ENCODE data around the gene OMP. TPM values are rescaled to one million over a fixed set of nuclear protein-coding genes. Genes with fewer than 3 reads are reported as not detected.

OMP gene
- total RNA-seq, 1 donor from 2014 or later, result 1.3 TPM

- Mint-ChIP-seq H3K27me3 (ENCODE audit: low read depth, unreplicated experiment) (no peaks in the 10 kb centered on the region), H3K27ac (ENCODE audit: unreplicated experiment) (no peak overlapping the region), H3K4me1 (ENCODE audit: low read depth, unreplicated experiment) (no peaks in the 10 kb centered on the region), H3K4me3 (ENCODE audit: unreplicated experiment) (no peak overlapping the region), H3K9me3 (ENCODE audit: unreplicated experiment) (no peaks in the 10 kb centered on the region), H3K36me3 (ENCODE audit: low read depth, unreplicated experiment) (peaks cover 2% of the 10 kb centered on the region)
- peak overlapping the region; percentile 23 for H2AFZ ChIP-seq (ENCODE audit: low read depth, low read length)
- no peaks in the 10 kb centered on the region for H3K36me3 ChIP-seq (ENCODE audit: insufficient read depth, low read length)
- peaks cover 4% of the 10 kb centered on the region for H3K79me2 ChIP-seq (ENCODE audit: insufficient read depth, low read length)
- no peak overlapping the region for H3K9ac ChIP-seq (ENCODE audit: low read length)
- H3K4me3 ChIP-seq (ENCODE audit: insufficient read depth, low read depth, low read length), result no peak overlapping the region
- TF ChIP-seq, protein P1, sequence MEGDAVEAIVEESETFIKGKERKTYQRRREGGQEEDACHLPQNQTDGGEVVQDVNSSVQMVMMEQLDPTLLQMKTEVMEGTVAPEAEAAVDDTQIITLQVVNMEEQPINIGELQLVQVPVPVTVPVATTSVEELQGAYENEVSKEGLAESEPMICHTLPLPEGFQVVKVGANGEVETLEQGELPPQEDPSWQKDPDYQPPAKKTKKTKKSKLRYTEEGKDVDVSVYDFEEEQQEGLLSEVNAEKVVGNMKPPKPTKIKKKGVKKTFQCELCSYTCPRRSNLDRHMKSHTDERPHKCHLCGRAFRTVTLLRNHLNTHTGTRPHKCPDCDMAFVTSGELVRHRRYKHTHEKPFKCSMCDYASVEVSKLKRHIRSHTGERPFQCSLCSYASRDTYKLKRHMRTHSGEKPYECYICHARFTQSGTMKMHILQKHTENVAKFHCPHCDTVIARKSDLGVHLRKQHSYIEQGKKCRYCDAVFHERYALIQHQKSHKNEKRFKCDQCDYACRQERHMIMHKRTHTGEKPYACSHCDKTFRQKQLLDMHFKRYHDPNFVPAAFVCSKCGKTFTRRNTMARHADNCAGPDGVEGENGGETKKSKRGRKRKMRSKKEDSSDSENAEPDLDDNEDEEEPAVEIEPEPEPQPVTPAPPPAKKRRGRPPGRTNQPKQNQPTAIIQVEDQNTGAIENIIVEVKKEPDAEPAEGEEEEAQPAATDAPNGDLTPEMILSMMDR (IDR thresholded peaks at IDR 0.05; ENCODE audit: insufficient read depth, low read depth, low read length), result no peak
- no peak for TF ChIP-seq EZH2 (IDR thresholded peaks at IDR 0.05; ENCODE audit: insufficient read depth, low read length)
- H4K20me1 ChIP-seq (ENCODE audit: insufficient read depth, low read length), result peaks cover 13% of the 10 kb centered on the region
- H3K4me1 ChIP-seq (ENCODE audit: insufficient read depth, low read length), result peaks cover 13% of the 10 kb centered on the region
- H3K27ac ChIP-seq (ENCODE audit: low read depth, low read length), result no peak overlapping the region
- DNase-seq (ENCODE audit: low read depth) (no peak), FAIRE-seq (no peak)
- H3K27me3 ChIP-seq (ENCODE audit: insufficient read depth, low read length), result no peaks in the 10 kb centered on the region
- no peaks in the 10 kb centered on the region for H3K9me3 ChIP-seq (ENCODE audit: insufficient read depth, low read depth, low read length)
- H3K4me2 ChIP-seq (ENCODE audit: low read length), result peak overlapping the region; percentile 0
These were observed 19.6 kb upstream of the OMP start for GRCh38 chr11:77082838-77083565.

DNA sequence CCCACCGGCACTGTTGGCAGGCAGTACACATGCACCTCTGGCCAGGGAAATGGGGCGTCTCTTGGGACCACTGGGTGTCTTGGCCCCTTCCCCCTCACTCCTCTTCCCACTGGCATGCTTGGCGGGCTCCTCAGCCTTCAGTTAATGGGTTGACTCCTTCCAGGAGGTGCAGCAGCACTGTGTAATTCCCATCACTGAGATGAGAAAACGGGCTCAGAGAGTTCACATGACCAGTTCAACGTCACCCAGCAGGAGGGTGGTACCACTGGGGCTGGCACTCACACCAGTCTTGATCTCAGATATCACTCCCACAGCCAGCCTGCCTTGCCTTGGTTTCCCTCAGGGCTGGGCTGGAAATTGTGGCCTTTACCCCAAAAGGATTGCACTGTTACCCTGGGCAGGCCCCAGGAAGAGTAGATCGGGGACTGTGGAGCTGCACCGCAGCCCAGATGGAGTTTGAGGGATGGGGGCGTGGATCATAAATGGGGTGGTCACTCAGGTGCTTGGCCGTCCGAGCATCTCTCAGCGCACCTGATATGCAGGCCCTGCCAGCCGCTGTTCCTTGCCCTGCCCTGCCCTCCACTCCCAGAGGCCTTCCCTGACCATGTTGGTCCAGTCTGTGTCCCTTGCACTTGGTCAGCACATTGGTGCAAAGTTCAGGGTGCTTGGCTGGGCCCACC is 18.9 kb upstream of the OMP start:
- Histone ChIP-seq H3K4me2 (ENCODE audit: low read length) (no peak overlapping the region), H3K9me3 (ENCODE audit: insufficient read depth, low read depth, low read length) (no peaks in the 10 kb centered on the region), H3K9ac (ENCODE audit: low read length) (no peak overlapping the region), H3K27ac (ENCODE audit: low read depth, low read length) (no peak overlapping the region), H3K27me3 (ENCODE audit: insufficient read depth, low read length) (no peaks in the 10 kb centered on the region), H2AFZ (ENCODE audit: low read depth, low read length) (no peak overlapping the region), H3K4me3 (ENCODE audit: insufficient read depth, low read depth, low read length) (no peak overlapping the region), H4K20me1 (ENCODE audit: insufficient read depth, low read length) (peaks cover 13% of the 10 kb centered on the region), H3K79me2 (ENCODE audit: insufficient read depth, low read length) (peaks cover 4% of the 10 kb centered on the region), H3K36me3 (ENCODE audit: insufficient read depth, low read length) (no peaks in the 10 kb centered on the region), H3K4me1 (ENCODE audit: insufficient read depth, low read length) (peaks cover 13% of the 10 kb centered on the region)
- FAIRE-seq (no peak), DNase-seq (ENCODE audit: low read depth) (no peak)
- TF ChIP-seq, protein P1 (IDR thresholded peaks at IDR 0.05; ENCODE audit: insufficient read depth, low read depth, low read length), result no peak
- no peak for TF ChIP-seq EZH2 (IDR thresholded peaks at IDR 0.05; ENCODE audit: insufficient read depth, low read length)
- Mint-ChIP-seq H3K27ac (ENCODE audit: unreplicated experiment) (no peak overlapping the region), H3K27me3 (ENCODE audit: low read depth, unreplicated experiment) (no peaks in the 10 kb centered on the region), H3K36me3 (ENCODE audit: low read depth, unreplicated experiment) (peaks cover under 1% of the 10 kb centered on the region), H3K9me3 (ENCODE audit: unreplicated experiment) (no peaks in the 10 kb centered on the region), H3K4me3 (ENCODE audit: unreplicated experiment) (no peak overlapping the region), H3K4me1 (ENCODE audit: low read depth, unreplicated experiment) (no peaks in the 10 kb centered on the region)

All from astrocyte (in vitro differentiated cells and primary cell).